T-helper 1 cell treated with Interleukin-12 subunit alpha and Interleukin-12 subunit beta and Interleukin-4 antibody, amounts not matched to agents 30 μg/mL and 1 μg/mL, for 36 hours (primary cell): ENCODE data around the gene DLEC1.
A peak's percentile ranks its signal among the peaks of the same experiment; 100 is the strongest.
"Not testable (repeated sequence)": the region's sequence is repeated elsewhere in the genome, so short reads cannot be mapped to it uniquely, and the experiment has no call there.

Source experiments
- H3K27ac Mint-ChIP-seq: one replicate; pipeline ENCODE4 v1.8.0; 2021; ENCODE audit warnings: mild to moderate bottlenecking, mixed read lengths
- H3K27me3 Mint-ChIP-seq: one replicate; pipeline ENCODE4 v1.8.0; 2021; ENCODE audit warnings: low read depth, mixed read lengths
- H3K36me3 Mint-ChIP-seq: one replicate; pipeline ENCODE4 v1.8.0; 2021; ENCODE audit warnings: low read depth, mixed read lengths
- H3K4me1 Mint-ChIP-seq: one replicate; pipeline ENCODE4 v1.8.0; 2021; ENCODE audit warnings: low read depth, mixed read lengths
- H3K4me3 Mint-ChIP-seq: one replicate; pipeline ENCODE4 v1.8.0; 2021; ENCODE audit warnings: mild to moderate bottlenecking, moderate library complexity, mixed read lengths
- H3K9me3 Mint-ChIP-seq: one replicate; pipeline ENCODE4 v1.8.0; 2021; ENCODE audit warnings: mixed read lengths

The DLEC1 gene

GRCh38 chr3:38032328-38032865 is 6.6 kb upstream of the DLEC1 start:
- Mint-ChIP-seq H3K9me3 (no peaks in the 10 kb centered on the region), H3K4me1 (peaks cover 11% of the 10 kb centered on the region), H3K27me3 (peaks cover 30% of the 10 kb centered on the region), H3K36me3 (no peaks in the 10 kb centered on the region), H3K27ac (no peak overlapping the region), H3K4me3 (no peak overlapping the region)

GRCh38 chr3:38033586-38033985 is 5.4 kb upstream of the DLEC1 start:
- H3K9me3 Mint-ChIP-seq, H3K4me3 Mint-ChIP-seq, H3K36me3 Mint-ChIP-seq, H3K27ac Mint-ChIP-seq: not testable (repeated sequence)
- H3K4me1 Mint-ChIP-seq = peaks cover 18% of the 10 kb centered on the region
- H3K27me3 Mint-ChIP-seq = peaks cover 18% of the 10 kb centered on the region

GRCh38 chr3:38034335-38034734 is 4.7 kb upstream of the DLEC1 start:
- H3K36me3 Mint-ChIP-seq = peaks cover 12% of the 10 kb centered on the region
- peaks cover 12% of the 10 kb centered on the region for H3K9me3 Mint-ChIP-seq
- H3K27ac Mint-ChIP-seq = peak overlapping the region; percentile 26
- peaks cover 23% of the 10 kb centered on the region for H3K4me1 Mint-ChIP-seq
- not testable (repeated sequence) for H3K4me3 Mint-ChIP-seq
- H3K27me3 Mint-ChIP-seq = peaks cover 16% of the 10 kb centered on the region

- peaks cover 12% of the 10 kb centered on the region for H3K36me3 Mint-ChIP-seq
- H3K4me3 Mint-ChIP-seq = no peak overlapping the region
- no peak overlapping the region for H3K27ac Mint-ChIP-seq
- peaks cover 12% of the 10 kb centered on the region for H3K9me3 Mint-ChIP-seq
- H3K27me3 Mint-ChIP-seq = peaks cover 4% of the 10 kb centered on the region
- peaks cover 29% of the 10 kb centered on the region for H3K4me1 Mint-ChIP-seq
Measured at GRCh38 chr3:38036286-38036685, 2.7 kb upstream of the DLEC1 start.

GRCh38 chr3:38036906-38037305 is 2.1 kb upstream of the DLEC1 start:
- peaks cover 12% of the 10 kb centered on the region for H3K36me3 Mint-ChIP-seq
- peaks cover 26% of the 10 kb centered on the region for H3K4me1 Mint-ChIP-seq
- no peak overlapping the region for H3K4me3 Mint-ChIP-seq
- peaks cover 4% of the 10 kb centered on the region for H3K27me3 Mint-ChIP-seq
- no peak overlapping the region for H3K27ac Mint-ChIP-seq
- peaks cover 12% of the 10 kb centered on the region for H3K9me3 Mint-ChIP-seq

GRCh38 chr3:38038447-38038911 is 529 bp upstream of the DLEC1 start:
- Mint-ChIP-seq H3K36me3 (peaks cover 12% of the 10 kb centered on the region), H3K4me1 (peaks cover 26% of the 10 kb centered on the region), H3K9me3 (peaks cover 12% of the 10 kb centered on the region), H3K27me3 (peaks cover 5% of the 10 kb centered on the region), H3K27ac (peak overlapping the region; percentile 98), H3K4me3 (peak overlapping the region; percentile 62)

GRCh38 chr3:38039899-38040261 is 872 bp downstream of the DLEC1 start:
- Mint-ChIP-seq H3K27ac (peak overlapping the region; percentile 98), H3K9me3 (peaks cover 12% of the 10 kb centered on the region), H3K27me3 (peaks cover 7% of the 10 kb centered on the region), H3K4me3 (peak overlapping the region; percentile 62), H3K36me3 (peaks cover 12% of the 10 kb centered on the region), H3K4me1 (peaks cover 26% of the 10 kb centered on the region)

GRCh38 chr3:38040401-38040800 is 1.4 kb downstream of the DLEC1 start:
- H3K27ac Mint-ChIP-seq = peak overlapping the region; percentile 98
- peaks cover 12% of the 10 kb centered on the region for H3K9me3 Mint-ChIP-seq
- H3K36me3 Mint-ChIP-seq = peaks cover 12% of the 10 kb centered on the region
- peaks cover 26% of the 10 kb centered on the region for H3K4me1 Mint-ChIP-seq
- H3K4me3 Mint-ChIP-seq = peak overlapping the region; percentile 62
- H3K27me3 Mint-ChIP-seq = peaks cover 11% of the 10 kb centered on the region

GRCh38 chr3:38043486-38043885 is 4.5 kb downstream of the DLEC1 start:
- Mint-ChIP-seq H3K36me3 (peaks cover 4% of the 10 kb centered on the region), H3K4me3 (no peak overlapping the region), H3K27me3 (peaks cover 16% of the 10 kb centered on the region), H3K4me1 (peaks cover 18% of the 10 kb centered on the region), H3K27ac (no peak overlapping the region), H3K9me3 (peaks cover 3% of the 10 kb centered on the region)

- no peaks in the 10 kb centered on the region for H3K9me3 Mint-ChIP-seq
- H3K27me3 Mint-ChIP-seq = peaks cover 16% of the 10 kb centered on the region
- peaks cover 4% of the 10 kb centered on the region for H3K4me1 Mint-ChIP-seq
- H3K36me3 Mint-ChIP-seq = no peaks in the 10 kb centered on the region
- H3K27ac Mint-ChIP-seq = no peak overlapping the region
- H3K4me3 Mint-ChIP-seq = no peak overlapping the region
Measured at GRCh38 chr3:38046027-38046426, 7.0 kb downstream of the DLEC1 start.

GRCh38 chr3:38046821-38047220 is 7.8 kb downstream of the DLEC1 start:
- H3K36me3 Mint-ChIP-seq = no peaks in the 10 kb centered on the region
- peaks cover 16% of the 10 kb centered on the region for H3K27me3 Mint-ChIP-seq
- no peak overlapping the region for H3K27ac Mint-ChIP-seq
- no peak overlapping the region for H3K4me3 Mint-ChIP-seq
- H3K9me3 Mint-ChIP-seq = no peaks in the 10 kb centered on the region
- peaks cover 4% of the 10 kb centered on the region for H3K4me1 Mint-ChIP-seq

GRCh38 chr3:38047896-38048295 is 8.9 kb downstream of the DLEC1 start:
- Mint-ChIP-seq H3K27me3 (peaks cover 13% of the 10 kb centered on the region), H3K4me1 (peaks cover 4% of the 10 kb centered on the region), H3K4me3 (no peak overlapping the region), H3K9me3 (no peaks in the 10 kb centered on the region), H3K36me3 (no peaks in the 10 kb centered on the region), H3K27ac (no peak overlapping the region)

GRCh38 chr3:38049358-38050126 is 10.5 kb downstream of the DLEC1 start:
- Mint-ChIP-seq H3K36me3 (no peaks in the 10 kb centered on the region), H3K4me1 (peaks cover 4% of the 10 kb centered on the region), H3K9me3 (no peaks in the 10 kb centered on the region), H3K27me3 (peaks cover 12% of the 10 kb centered on the region), H3K27ac (no peak overlapping the region), H3K4me3 (no peak overlapping the region)

GRCh38 chr3:38051131-38051530 is 12.1 kb downstream of the DLEC1 start:
- Mint-ChIP-seq H3K27me3 (peaks cover 5% of the 10 kb centered on the region), H3K36me3 (no peaks in the 10 kb centered on the region), H3K4me1 (peaks cover 13% of the 10 kb centered on the region), H3K9me3 (no peaks in the 10 kb centered on the region), H3K27ac (no peak overlapping the region), H3K4me3 (no peak overlapping the region)

- not testable (repeated sequence) for H3K27me3 Mint-ChIP-seq, H3K36me3 Mint-ChIP-seq, H3K9me3 Mint-ChIP-seq, H3K27ac Mint-ChIP-seq, H3K4me3 Mint-ChIP-seq
- peaks cover 13% of the 10 kb centered on the region for H3K4me1 Mint-ChIP-seq
Measured at GRCh38 chr3:38053286-38053685, 14.3 kb downstream of the DLEC1 start.
